A549 (cell line): ENCODE measurements around the gene NNAT.

Experiments used
- CTCF ChIP-seq: fragments of >200 bp; sonication (Bioruptor Twin); formaldehyde crosslinking; IDR thresholded peaks from 3 replicates; pipeline ENCODE4 v1.5.1; 2016
- MYC ChIP-seq: IDR thresholded peaks from 2 replicates; pipeline ENCODE4 v1.6.1; 2012; ENCODE audit warnings: mild to moderate bottlenecking, inconsistent platforms, low read length, improper control_type of control experiment, borderline replicate concordance
- POLR2A ChIP-seq: IDR thresholded peaks from 2 replicates; pipeline ENCODE4 v1.6.1; 2012; ENCODE audit warnings: mild to moderate bottlenecking, low read length
- RFX5 ChIP-seq: fragments of 450-650 bp; IDR thresholded peaks from 2 replicates; pipeline ENCODE4 v1.7.1; 2014; ENCODE audit warnings: antibody characterized with exemption, mild to moderate bottlenecking, moderate library complexity

- TF ChIP-seq CTCF (no peak), POLR2A (no peak), MYC (no peak), RFX5 (no peak)
These were observed 50.0 kb downstream of the NNAT start for GRCh38 chr20:37571033-37571432.
